ENCODE data around the gene SIPA1L3. TPM values are rescaled to one million over a fixed set of nuclear protein-coding genes. Genes with fewer than 3 reads are reported as not detected.

Gene SIPA1L3
- total and polyA plus RNA-seq, 12 donors = 2.2 to 24.1 (median 11.8) TPM

- no peak for TF ChIP-seq POLR2A (IDR thresholded peaks at IDR 0.05)
- TF ChIP-seq, protein P1, sequence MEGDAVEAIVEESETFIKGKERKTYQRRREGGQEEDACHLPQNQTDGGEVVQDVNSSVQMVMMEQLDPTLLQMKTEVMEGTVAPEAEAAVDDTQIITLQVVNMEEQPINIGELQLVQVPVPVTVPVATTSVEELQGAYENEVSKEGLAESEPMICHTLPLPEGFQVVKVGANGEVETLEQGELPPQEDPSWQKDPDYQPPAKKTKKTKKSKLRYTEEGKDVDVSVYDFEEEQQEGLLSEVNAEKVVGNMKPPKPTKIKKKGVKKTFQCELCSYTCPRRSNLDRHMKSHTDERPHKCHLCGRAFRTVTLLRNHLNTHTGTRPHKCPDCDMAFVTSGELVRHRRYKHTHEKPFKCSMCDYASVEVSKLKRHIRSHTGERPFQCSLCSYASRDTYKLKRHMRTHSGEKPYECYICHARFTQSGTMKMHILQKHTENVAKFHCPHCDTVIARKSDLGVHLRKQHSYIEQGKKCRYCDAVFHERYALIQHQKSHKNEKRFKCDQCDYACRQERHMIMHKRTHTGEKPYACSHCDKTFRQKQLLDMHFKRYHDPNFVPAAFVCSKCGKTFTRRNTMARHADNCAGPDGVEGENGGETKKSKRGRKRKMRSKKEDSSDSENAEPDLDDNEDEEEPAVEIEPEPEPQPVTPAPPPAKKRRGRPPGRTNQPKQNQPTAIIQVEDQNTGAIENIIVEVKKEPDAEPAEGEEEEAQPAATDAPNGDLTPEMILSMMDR (IDR thresholded peaks at IDR 0.05) = no peak
- intact Hi-C loops (cut with DNase I) = no loop called here
- Histone ChIP-seq H3K36me3 (replicated peaks in 1 of 2) (no peaks in the 10 kb centered on the region), H3K27ac (no peak overlapping the region), H3K4me1 (replicated peaks in 1 of 2) (no peaks in the 10 kb centered on the region), H3K4me3 (no peak overlapping the region), H3K9me3 (replicated peaks in 1 of 3) (no peaks in the 10 kb centered on the region), H3K27me3 (no peaks in the 10 kb centered on the region)
- DNase-seq = no peak
- 90 to 99% (median 95%) methylated on average over 10 of the region's 10 CpGs for WGBS, 4 donors
Observed at GRCh38 chr19:38056646-38057045, 149.6 kb downstream of the SIPA1L3 start.

DNA sequence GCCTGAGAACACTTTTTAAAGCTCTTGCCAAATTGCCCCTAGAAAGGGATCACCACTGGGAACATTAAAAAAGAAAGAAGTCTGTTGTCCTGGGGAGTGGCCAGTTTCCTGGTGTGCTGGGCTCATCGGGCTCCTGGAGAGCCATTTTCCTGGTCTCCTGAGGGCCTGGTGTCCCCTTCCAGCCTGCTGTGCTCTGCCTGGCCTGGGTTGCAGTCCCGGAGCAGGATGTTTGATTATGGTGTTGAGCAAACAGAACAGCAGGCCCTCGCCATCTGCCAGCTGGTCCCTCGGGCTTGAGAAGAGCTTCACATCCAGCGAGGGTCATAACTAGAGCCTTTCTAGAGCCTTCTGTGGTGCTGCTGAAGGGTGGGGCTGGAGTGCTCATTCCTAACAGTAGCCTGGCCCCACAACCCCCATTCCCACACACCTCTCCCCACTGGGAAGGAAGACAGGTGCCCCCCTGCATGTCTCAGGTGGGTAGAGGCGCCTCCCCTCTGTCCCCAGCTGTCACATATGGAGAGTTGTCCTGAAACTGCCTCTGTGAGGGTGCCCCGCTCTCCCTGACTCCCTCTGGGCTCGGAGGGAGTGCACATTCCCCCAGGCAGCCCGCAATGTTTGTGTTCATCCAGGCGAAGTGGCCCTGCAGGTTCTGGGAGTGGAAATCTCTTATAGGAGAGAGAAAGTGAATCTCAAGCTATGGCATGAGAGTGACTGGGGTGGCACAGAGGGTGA is 151.1 kb downstream of the SIPA1L3 start:
- DNase-seq = no peak
- intact Hi-C loops (cut with DNase I) = no loop called here
- Histone ChIP-seq H3K9me3 (replicated peaks in 1 of 3) (no peaks in the 10 kb centered on the region), H3K4me1 (replicated peaks in 1 of 2) (no peaks in the 10 kb centered on the region), H3K27ac (no peak overlapping the region), H3K36me3 (replicated peaks in 1 of 2) (no peaks in the 10 kb centered on the region), H3K27me3 (no peaks in the 10 kb centered on the region), H3K4me3 (no peak overlapping the region)
- WGBS, 4 donors = 87 to 97% (median 94%) methylated on average over 2 to 10 of the region's 10 CpGs
- TF ChIP-seq POLR2A (IDR thresholded peaks at IDR 0.05) = no peak
- TF ChIP-seq, protein P1 (IDR thresholded peaks at IDR 0.05) = no peak

GRCh38 chr19:38059897-38060296 is 152.9 kb downstream of the SIPA1L3 start:
- H3K27ac ChIP-seq = no peak overlapping the region
- intact Hi-C loops (cut with DNase I) = no loop called here
- no peaks in the 10 kb centered on the region for H3K9me3 ChIP-seq (replicated peaks in 1 of 3)
- no peak for TF ChIP-seq POLR2A (IDR thresholded peaks at IDR 0.05)
- TF ChIP-seq, protein P1 (IDR thresholded peaks at IDR 0.05) = no peak
- no peak for DNase-seq
- H3K4me1 ChIP-seq (replicated peaks in 1 of 2) = no peaks in the 10 kb centered on the region
- 61 to 90% (median 76%) methylated on average over 7 of the region's 7 CpGs for WGBS, 4 donors
- H3K36me3 ChIP-seq (replicated peaks in 1 of 2) = no peaks in the 10 kb centered on the region
- H3K27me3 ChIP-seq = no peaks in the 10 kb centered on the region
- H3K4me3 ChIP-seq = no peak overlapping the region

GRCh38 chr19:38060331-38060730 is 153.3 kb downstream of the SIPA1L3 start:
- no peak for DNase-seq
- H3K4me1 ChIP-seq (replicated peaks in 1 of 2) = no peaks in the 10 kb centered on the region
- intact Hi-C loops (cut with DNase I) = no loop called here
- no peak overlapping the region for H3K27ac ChIP-seq
- no peaks in the 10 kb centered on the region for H3K27me3 ChIP-seq
- H3K4me3 ChIP-seq = no peak overlapping the region
- no peaks in the 10 kb centered on the region for H3K9me3 ChIP-seq (replicated peaks in 1 of 3)
- 86 to 93% (median 91%) methylated on average over 7 of the region's 7 CpGs for WGBS, 4 donors
- TF ChIP-seq POLR2A (IDR thresholded peaks at IDR 0.05) = no peak
- TF ChIP-seq, protein P1 (IDR thresholded peaks at IDR 0.05) = no peak
- no peaks in the 10 kb centered on the region for H3K36me3 ChIP-seq (replicated peaks in 1 of 2)

Measured in adrenal gland (tissue), 12 donors.